ENCODE measurements around the gene SLC35F6. TPM values are rescaled to one million over a fixed set of nuclear protein-coding genes. Genes with fewer than 3 reads are reported as not detected.
"Not testable (repeated sequence)": the region's sequence is repeated elsewhere in the genome, so short reads cannot be mapped to it uniquely, and the experiment has no call there.

Gene SLC35F6
- total RNA-seq, 3 donors from 2014 or later = 32.8 to 57.3 (median 55.1) TPM

- no peak for TF ChIP-seq POLR2AphosphoS5 (IDR thresholded peaks at IDR 0.05)
- no peak for TF ChIP-seq POLR2A (IDR thresholded peaks at IDR 0.05)
- TF ChIP-seq CTCF (IDR thresholded peaks at IDR 0.05) = no peak
- Histone ChIP-seq H3K36me3 (no peaks in the 10 kb centered on the region), H3K9me3 (no peaks in the 10 kb centered on the region), H3K4me3 (no peak overlapping the region), H3K27me3 (no peaks in the 10 kb centered on the region), H3K4me1 (no peaks in the 10 kb centered on the region), H3K27ac (no peak overlapping the region)
- intact Hi-C loops (cut with DNase I; ENCODE audit: low total_unique reads) = loop anchor here (5.0 kb wide), 1 partner anchor 137 kb away; no protein-coding TSS in a partner anchor
- DNase-seq (ENCODE audit: low spot score in 2 of 2) = no peak
These were observed 20.2 kb upstream of the SLC35F6 start for GRCh38 chr2:26743852-26744251.

DNA sequence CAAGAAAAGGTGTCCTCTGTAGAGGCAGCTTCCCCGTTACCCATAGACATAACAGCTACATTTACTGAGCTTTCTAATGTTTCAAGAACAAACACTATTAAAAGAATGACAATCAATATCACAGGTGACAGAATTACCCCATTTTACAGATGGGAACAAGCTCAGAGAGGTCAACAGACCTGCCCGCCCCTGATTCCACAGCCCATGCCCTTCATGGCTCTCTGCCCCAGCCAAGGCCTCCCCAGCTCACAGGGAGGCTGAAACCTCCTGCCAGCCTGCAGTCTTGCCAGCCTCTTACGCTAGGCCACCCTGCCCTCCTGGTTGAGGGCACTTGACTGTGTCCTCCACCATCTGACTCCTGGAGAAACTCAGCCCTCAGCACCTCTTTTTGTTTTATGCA is 19.1 kb upstream of the SLC35F6 start:
- Histone ChIP-seq H3K4me1 (no peaks in the 10 kb centered on the region), H3K27ac (no peak overlapping the region), H3K4me3 (no peak overlapping the region), H3K9me3 (no peaks in the 10 kb centered on the region), H3K36me3 (no peaks in the 10 kb centered on the region), H3K27me3 (no peaks in the 10 kb centered on the region)
- no peak for DNase-seq (ENCODE audit: low spot score in 2 of 2)
- intact Hi-C loops (cut with DNase I; ENCODE audit: low total_unique reads) = loop anchor here (5.0 kb wide), 1 partner anchor 138 kb away; no protein-coding TSS in a partner anchor
- TF ChIP-seq POLR2AphosphoS5 (IDR thresholded peaks at IDR 0.05) = no peak
- TF ChIP-seq CTCF (IDR thresholded peaks at IDR 0.05) = no peak
- no peak for TF ChIP-seq POLR2A (IDR thresholded peaks at IDR 0.05)

GRCh38 chr2:26745609-26746327 is 18.3 kb upstream of the SLC35F6 start:
- Histone ChIP-seq H3K27me3 (no peaks in the 10 kb centered on the region), H3K36me3 (no peaks in the 10 kb centered on the region), H3K4me1 (no peaks in the 10 kb centered on the region), H3K9me3 (no peaks in the 10 kb centered on the region), H3K27ac (no peak overlapping the region), H3K4me3 (no peak overlapping the region)
- peak; percentile 81 to 92 (median 92) for TF ChIP-seq CTCF (IDR thresholded peaks at IDR 0.05)
- TF ChIP-seq POLR2AphosphoS5 (IDR thresholded peaks at IDR 0.05) = no peak
- intact Hi-C loops (cut with DNase I; ENCODE audit: low total_unique reads) = no loop called here
- DNase-seq (ENCODE audit: low spot score in 2 of 2) = peak; percentile 68 to 80

DNA sequence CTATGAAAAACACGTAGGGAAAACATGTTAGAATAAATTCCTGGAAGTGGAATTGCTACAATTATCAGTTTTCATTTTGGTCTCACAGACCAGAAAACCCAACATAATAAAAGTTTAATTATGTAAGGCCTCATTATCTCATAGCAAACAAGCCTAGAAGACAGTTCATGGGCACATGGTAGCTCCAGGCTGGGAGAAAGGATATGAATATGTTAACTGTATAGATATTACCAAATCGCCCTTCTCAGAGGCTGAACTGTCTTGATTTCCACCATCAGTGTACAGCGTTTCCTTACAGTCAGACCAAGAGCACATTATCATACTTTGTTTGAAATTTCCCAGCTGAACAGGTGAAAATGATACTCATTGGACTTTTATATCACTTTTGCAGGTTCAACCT is 17.1 kb upstream of the SLC35F6 start:
- intact Hi-C loops (cut with DNase I; ENCODE audit: low total_unique reads) = no loop called here
- H3K27ac ChIP-seq = no peak overlapping the region

DNA sequence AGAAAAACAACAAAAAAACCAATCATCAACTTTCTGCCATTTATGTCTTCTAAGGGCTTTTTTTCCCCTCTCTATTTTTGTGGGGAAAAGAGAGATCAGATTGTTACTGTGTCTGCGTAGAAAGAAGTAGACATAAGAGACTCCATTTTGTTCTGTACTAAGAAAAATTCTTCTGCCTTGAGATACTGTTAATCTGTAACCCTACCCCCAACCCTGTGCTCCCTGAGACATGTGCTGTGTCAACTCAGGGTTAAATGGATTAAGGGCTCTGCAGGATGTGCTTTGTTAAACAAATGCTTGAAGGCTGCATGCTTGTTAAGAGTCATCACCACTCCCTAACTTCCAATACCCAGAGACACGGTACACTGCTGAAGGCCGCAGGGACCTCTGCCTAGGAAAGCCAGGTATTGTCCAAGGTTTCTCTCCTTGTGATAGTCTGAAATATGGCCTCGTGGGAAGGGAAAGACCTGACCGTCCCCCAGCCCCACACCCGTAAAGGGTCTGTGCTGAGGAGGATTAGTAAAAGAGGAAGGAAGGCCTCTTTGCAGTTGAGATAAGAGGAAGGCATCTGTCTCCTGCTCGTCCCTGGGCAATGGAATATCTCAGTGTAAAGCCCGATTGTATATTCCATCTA is 14.2 kb upstream of the SLC35F6 start:
- H3K4me3 ChIP-seq; H3K27me3 ChIP-seq; H3K36me3 ChIP-seq; H3K27ac ChIP-seq; H3K9me3 ChIP-seq; DNase-seq (ENCODE audit: low spot score in 2 of 2); intact Hi-C loops (cut with DNase I; ENCODE audit: low total_unique reads); H3K4me1 ChIP-seq: not testable (repeated sequence)

More for the DNA sequence above, 17.1 kb upstream of the SLC35F6 start:
- TF ChIP-seq CTCF (IDR thresholded peaks at IDR 0.05) = no peak
- TF ChIP-seq POLR2A (IDR thresholded peaks at IDR 0.05) = no peak
- TF ChIP-seq POLR2AphosphoS5 (IDR thresholded peaks at IDR 0.05) = no peak
- H3K27me3 ChIP-seq = no peaks in the 10 kb centered on the region
- no peak overlapping the region for H3K4me3 ChIP-seq
- H3K36me3 ChIP-seq = no peaks in the 10 kb centered on the region
- no peaks in the 10 kb centered on the region for H3K9me3 ChIP-seq
- no peaks in the 10 kb centered on the region for H3K4me1 ChIP-seq
- no peak for DNase-seq (ENCODE audit: low spot score in 2 of 2)

- DNase-seq (ENCODE audit: low spot score in 2 of 2); H3K27ac ChIP-seq: not testable (repeated sequence)
These were observed 13.6 kb upstream of the SLC35F6 start for GRCh38 chr2:26750467-26750866.

More at GRCh38 chr2:26750467-26750866, 13.6 kb upstream of the SLC35F6 start:
- intact Hi-C loops (cut with DNase I; ENCODE audit: low total_unique reads); H3K4me1 ChIP-seq; H3K27me3 ChIP-seq; H3K9me3 ChIP-seq; H3K4me3 ChIP-seq; H3K36me3 ChIP-seq: not testable (repeated sequence)

Measured in breast epithelium (tissue), 4 donors.